OCI-LY1 (cell line): ENCODE measurements around the gene PDE1C.

ENCODE experiments used
- H2AFZ ChIP-seq: fragments of 200-600 bp; sonication (generic), shearing (Covaris generic); 2 replicates; pipeline ENCODE4 v1.6.0; 2014; ENCODE audit warnings: antibody characterized with exemption, mild to moderate bottlenecking, low read length
- H3F3A ChIP-seq: fragments of 200-600 bp; sonication (generic), shearing (Covaris generic); 2 replicates; pipeline ENCODE4 v1.6.0; 2014; ENCODE audit warnings: mild to moderate bottlenecking, antibody characterized with exemption, low read length, moderate library complexity; ENCODE audit not compliant: insufficient read depth
- H3K27ac ChIP-seq: fragments of 200-600 bp; sonication (generic); 2 replicates; pipeline ENCODE4 v1.5.1; 2014; ENCODE audit warnings: low read length, mixed run types, mild to moderate bottlenecking, low read depth; ENCODE audit not compliant: poor library complexity, severe bottlenecking
- H3K27me3 ChIP-seq: fragments of 200-600 bp; sonication (generic); 2 replicates; pipeline ENCODE4 v1.6.0; 2014; ENCODE audit warnings: antibody characterized with exemption, mild to moderate bottlenecking, low read length, moderate library complexity; ENCODE audit not compliant: insufficient read depth
- H3K36me3 ChIP-seq: fragments of 200-600 bp; sonication (generic); 2 replicates; pipeline ENCODE4 v1.6.1; 2014; ENCODE audit warnings: mild to moderate bottlenecking, antibody characterized with exemption, low read length, moderate library complexity, mixed read lengths; ENCODE audit not compliant: insufficient read depth
- H3K4me1 ChIP-seq: fragments of 200-600 bp; sonication (generic); 2 replicates; pipeline ENCODE4 v1.5.1; 2014; ENCODE audit warnings: mild to moderate bottlenecking, low read length, moderate library complexity; ENCODE audit not compliant: insufficient read depth, severe bottlenecking
- H3K4me2 ChIP-seq: fragments of 200-600 bp; sonication (generic), shearing (Covaris generic); 2 replicates; pipeline ENCODE4 v1.6.1; 2014; ENCODE audit warnings: low read length
- H3K4me3 ChIP-seq: fragments of 200-600 bp; sonication (generic); 2 replicates; pipeline ENCODE4 v1.5.1; 2014; ENCODE audit warnings: low read length, low read depth, mild to moderate bottlenecking, mixed read lengths; ENCODE audit not compliant: poor library complexity, severe bottlenecking
- H3K79me2 ChIP-seq: fragments of 200-600 bp; shearing (Covaris generic); 2 replicates; pipeline ENCODE4 v1.6.1; 2016; ENCODE audit warnings: mixed run types, low read length, mixed read lengths; ENCODE audit not compliant: insufficient read depth
- H3K9ac ChIP-seq: fragments of 200-600 bp; sonication (generic), shearing (Covaris generic); 2 replicates; pipeline ENCODE4 v1.6.1; 2014; ENCODE audit warnings: mild to moderate bottlenecking, low read length, mixed read lengths
- H3K9me2 ChIP-seq: fragments of 200-600 bp; sonication (generic), shearing (Covaris generic); 2 replicates; pipeline ENCODE4 v1.6.1; 2014; ENCODE audit warnings: low read depth, mild to moderate bottlenecking, low read length, mixed read lengths
- H3K9me3 ChIP-seq: fragments of 200-600 bp; shearing (Covaris generic); 2 replicates; pipeline ENCODE4 v1.6.1; 2014; ENCODE audit warnings: low read length, mixed read lengths
- H4K20me1 ChIP-seq: fragments of 200-600 bp; sonication (generic), shearing (Covaris generic); 2 replicates; pipeline ENCODE4 v1.6.0; 2016; ENCODE audit warnings: mild to moderate bottlenecking, low read length; ENCODE audit not compliant: insufficient read depth
- EZH2 ChIP-seq: fragments of 200-600 bp; sonication (generic), shearing (Covaris generic); IDR thresholded peaks from 2 replicates; pipeline ENCODE4 v1.8.0; 2017; ENCODE audit warnings: borderline replicate concordance, mixed run types, mild to moderate bottlenecking, antibody characterized with exemption, low read length, moderate library complexity, mixed read lengths
- TF ChIP-seq, protein P1 (sequence below): fragments of 200-600 bp; sonication (generic), shearing (Covaris generic); IDR thresholded peaks from 2 replicates; pipeline ENCODE4 v1.5.1; 2017; ENCODE audit warnings: mild to moderate bottlenecking, antibody characterized with exemption, low read length, moderate library complexity, mixed read lengths

Gene PDE1C

DNA sequence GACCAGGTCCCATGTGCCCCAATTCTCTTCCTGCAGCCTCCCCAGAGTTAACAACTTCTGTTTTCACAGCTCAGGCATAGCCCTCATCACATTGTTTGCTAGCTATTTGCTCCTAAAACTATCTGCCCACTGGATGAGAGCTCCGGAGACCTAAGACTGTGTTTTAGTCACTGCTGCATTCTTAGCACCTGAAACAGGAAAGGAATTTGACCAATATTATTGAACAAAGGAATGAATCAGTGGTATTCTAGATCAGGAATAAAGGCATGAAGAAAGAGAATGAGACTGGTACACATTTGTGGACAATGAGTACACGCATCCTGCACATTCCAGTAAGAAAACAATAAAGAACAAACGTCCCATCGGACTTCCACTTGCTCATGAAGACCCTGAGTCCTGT, 328.4 kb downstream of the PDE1C start:
- no peak overlapping the region for H3K4me2 ChIP-seq
- H3K36me3 ChIP-seq: no peaks in the 10 kb centered on the region
- no peaks in the 10 kb centered on the region for H3K27me3 ChIP-seq
- no peaks in the 10 kb centered on the region for H3K4me1 ChIP-seq
- no peak overlapping the region for H3K9ac ChIP-seq
- no peaks in the 10 kb centered on the region for H4K20me1 ChIP-seq
- H3K79me2 ChIP-seq: no peaks in the 10 kb centered on the region
- no peak overlapping the region for H3K27ac ChIP-seq
- no peaks in the 10 kb centered on the region for H3K9me2 ChIP-seq
- H3F3A ChIP-seq: no peaks in the 10 kb centered on the region
- H2AFZ ChIP-seq: no peak overlapping the region
- H3K9me3 ChIP-seq: no peaks in the 10 kb centered on the region
- TF ChIP-seq, protein P1, sequence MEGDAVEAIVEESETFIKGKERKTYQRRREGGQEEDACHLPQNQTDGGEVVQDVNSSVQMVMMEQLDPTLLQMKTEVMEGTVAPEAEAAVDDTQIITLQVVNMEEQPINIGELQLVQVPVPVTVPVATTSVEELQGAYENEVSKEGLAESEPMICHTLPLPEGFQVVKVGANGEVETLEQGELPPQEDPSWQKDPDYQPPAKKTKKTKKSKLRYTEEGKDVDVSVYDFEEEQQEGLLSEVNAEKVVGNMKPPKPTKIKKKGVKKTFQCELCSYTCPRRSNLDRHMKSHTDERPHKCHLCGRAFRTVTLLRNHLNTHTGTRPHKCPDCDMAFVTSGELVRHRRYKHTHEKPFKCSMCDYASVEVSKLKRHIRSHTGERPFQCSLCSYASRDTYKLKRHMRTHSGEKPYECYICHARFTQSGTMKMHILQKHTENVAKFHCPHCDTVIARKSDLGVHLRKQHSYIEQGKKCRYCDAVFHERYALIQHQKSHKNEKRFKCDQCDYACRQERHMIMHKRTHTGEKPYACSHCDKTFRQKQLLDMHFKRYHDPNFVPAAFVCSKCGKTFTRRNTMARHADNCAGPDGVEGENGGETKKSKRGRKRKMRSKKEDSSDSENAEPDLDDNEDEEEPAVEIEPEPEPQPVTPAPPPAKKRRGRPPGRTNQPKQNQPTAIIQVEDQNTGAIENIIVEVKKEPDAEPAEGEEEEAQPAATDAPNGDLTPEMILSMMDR: no peak
- no peak for TF ChIP-seq EZH2
- no peak overlapping the region for H3K4me3 ChIP-seq

DNA sequence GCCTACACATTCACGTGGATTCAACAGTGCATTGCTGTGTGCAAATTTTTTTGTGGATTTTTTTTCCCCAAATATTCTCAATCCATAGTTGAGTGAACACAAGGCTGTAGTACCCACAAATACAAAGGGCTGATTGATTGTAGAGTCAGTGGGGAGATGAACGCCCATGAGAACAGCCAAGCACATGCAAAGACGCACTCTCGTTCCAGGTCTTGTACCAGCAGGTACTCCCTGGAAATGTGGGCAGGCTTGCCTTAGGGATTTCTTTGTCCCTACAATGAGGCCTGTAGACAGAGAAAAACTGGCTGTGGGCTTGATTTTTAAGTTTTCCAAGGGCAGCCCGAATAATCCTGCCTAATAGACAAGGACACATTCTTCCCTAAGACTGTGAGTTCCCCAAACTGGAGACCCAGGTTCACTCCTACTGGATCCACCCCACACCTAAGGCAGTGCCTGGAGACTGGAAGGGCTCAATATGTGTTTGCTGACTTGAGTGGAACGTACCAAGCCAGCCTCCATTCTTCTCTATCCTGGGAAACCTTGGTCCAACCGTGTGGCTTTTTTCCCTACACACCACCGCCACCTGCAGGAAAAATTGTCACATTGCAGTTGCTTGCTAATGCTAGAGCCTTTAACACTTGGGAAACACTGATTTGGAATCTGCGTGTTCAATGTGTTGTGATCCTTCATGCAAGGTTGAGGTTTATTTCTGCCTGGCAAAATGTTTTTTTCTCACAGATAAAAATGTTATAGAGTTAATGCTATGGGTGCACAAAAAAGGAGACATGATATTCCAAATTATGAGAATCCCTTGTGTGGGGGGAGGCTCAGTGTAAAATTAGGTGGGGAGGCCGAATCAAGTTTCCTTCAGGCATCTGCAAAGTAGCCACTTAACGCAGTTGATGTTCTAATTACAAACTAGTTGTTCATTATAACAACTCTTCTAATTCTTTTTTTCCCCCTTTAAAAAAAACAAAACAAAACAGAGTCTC, 333.9 kb downstream of the PDE1C start:
- Histone ChIP-seq H3K9me3 (no peaks in the 10 kb centered on the region), H3K79me2 (no peaks in the 10 kb centered on the region), H3K4me1 (no peaks in the 10 kb centered on the region), H2AFZ (no peak overlapping the region), H3K4me3 (no peak overlapping the region), H3K4me2 (no peak overlapping the region), H3K9ac (no peak overlapping the region), H3F3A (no peaks in the 10 kb centered on the region), H4K20me1 (no peaks in the 10 kb centered on the region), H3K36me3 (no peaks in the 10 kb centered on the region), H3K9me2 (no peaks in the 10 kb centered on the region), H3K27me3 (no peaks in the 10 kb centered on the region), H3K27ac (no peak overlapping the region)
- no peak for TF ChIP-seq EZH2
- TF ChIP-seq, protein P1: peak; percentile 93

DNA sequence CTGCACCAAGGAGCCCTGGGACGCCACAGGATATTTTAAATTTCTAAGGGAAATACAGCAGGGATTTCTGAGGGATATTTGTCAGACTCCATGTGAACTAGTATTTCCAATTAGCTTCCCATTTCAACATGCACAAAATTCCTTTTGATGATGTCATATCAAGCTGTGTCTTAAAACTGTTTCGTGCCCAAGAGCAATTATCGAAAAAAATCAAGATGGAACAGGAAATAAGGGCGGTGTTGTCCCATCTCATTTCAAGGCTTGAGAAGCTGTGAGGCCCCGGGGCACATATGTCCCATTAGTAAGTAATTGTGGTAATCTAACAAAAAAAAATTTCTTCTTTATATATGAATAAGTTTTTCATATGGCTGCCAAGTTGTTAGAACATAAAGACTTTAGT, 335.8 kb downstream of the PDE1C start:
- H4K20me1 ChIP-seq: no peaks in the 10 kb centered on the region
- no peaks in the 10 kb centered on the region for H3K9me3 ChIP-seq
- H3K36me3 ChIP-seq: no peaks in the 10 kb centered on the region
- no peaks in the 10 kb centered on the region for H3K9me2 ChIP-seq
- H3K4me3 ChIP-seq: no peak overlapping the region
- no peaks in the 10 kb centered on the region; the same call in 1 of the 2 replicates for H3K27me3 ChIP-seq
- no peaks in the 10 kb centered on the region for H3F3A ChIP-seq
- H3K4me2 ChIP-seq: no peak overlapping the region
- no peak overlapping the region for H3K27ac ChIP-seq
- H3K79me2 ChIP-seq: no peaks in the 10 kb centered on the region
- H2AFZ ChIP-seq: no peak overlapping the region
- no peak overlapping the region for H3K9ac ChIP-seq
- no peak for TF ChIP-seq EZH2
- TF ChIP-seq, protein P1: no peak
- no peaks in the 10 kb centered on the region for H3K4me1 ChIP-seq
